Ishikawa (cell line): ENCODE results near the gene SEMA3E.
A peak's percentile ranks its signal among the peaks of the same experiment; 100 is the strongest.

Experiments used
- CEBPB ChIP-seq: IDR thresholded peaks from 2 replicates; pipeline ENCODE4 v1.6.1; 2012
- CREB1 ChIP-seq: IDR thresholded peaks from 2 replicates; pipeline ENCODE4 v1.6.1; 2012; ENCODE audit warnings: low read depth
- EGR1 ChIP-seq: IDR thresholded peaks from 2 replicates; pipeline ENCODE4 v1.6.1; 2012
- EP300 ChIP-seq: IDR thresholded peaks from 2 replicates; pipeline ENCODE4 v1.6.1; 2012; ENCODE audit warnings: borderline replicate concordance
- FOXM1 ChIP-seq: IDR thresholded peaks from 2 replicates; pipeline ENCODE4 v1.6.1; 2012; ENCODE audit warnings: low read depth, borderline replicate concordance
- MAX ChIP-seq: IDR thresholded peaks from 2 replicates; pipeline ENCODE4 v1.6.1; 2012
- NFIC ChIP-seq: IDR thresholded peaks from 2 replicates; pipeline ENCODE4 v1.6.1; 2012
- RAD21 ChIP-seq: IDR thresholded peaks from 2 replicates; pipeline ENCODE4 v1.6.1; 2012; ENCODE audit warnings: low read depth
- REST ChIP-seq: IDR thresholded peaks from 2 replicates; pipeline ENCODE4 v1.6.1; 2012; ENCODE audit warnings: low read depth, mild to moderate bottlenecking
- TAF1 ChIP-seq: IDR thresholded peaks from 2 replicates; pipeline ENCODE4 v1.6.1; 2012; ENCODE audit warnings: low read depth, mild to moderate bottlenecking
- TCF12 ChIP-seq: IDR thresholded peaks from 2 replicates; pipeline ENCODE4 v1.6.1; 2012; ENCODE audit warnings: low read depth
- TEAD4 ChIP-seq: IDR thresholded peaks from 2 replicates; pipeline ENCODE4 v1.6.1; 2012
- YY1 ChIP-seq: IDR thresholded peaks from 2 replicates; pipeline ENCODE4 v1.6.1; 2012; ENCODE audit warnings: low read depth
- ZBTB7A ChIP-seq: IDR thresholded peaks from 2 replicates; pipeline ENCODE4 v1.6.1; 2012; ENCODE audit warnings: low read depth
- TF ChIP-seq, protein P1 (sequence below): IDR thresholded peaks from 2 replicates; pipeline ENCODE4 v1.6.1; 2012

The SEMA3E gene

GRCh38 chr7:83429493-83429892, 219.4 kb downstream of the SEMA3E start:
- TF ChIP-seq TCF12 (no peak), MAX (no peak), TEAD4 (no peak), FOXM1 (no peak), CREB1 (no peak), EGR1 (no peak), RAD21 (no peak), ZBTB7A (no peak), CEBPB (no peak), YY1 (no peak)

DNA sequence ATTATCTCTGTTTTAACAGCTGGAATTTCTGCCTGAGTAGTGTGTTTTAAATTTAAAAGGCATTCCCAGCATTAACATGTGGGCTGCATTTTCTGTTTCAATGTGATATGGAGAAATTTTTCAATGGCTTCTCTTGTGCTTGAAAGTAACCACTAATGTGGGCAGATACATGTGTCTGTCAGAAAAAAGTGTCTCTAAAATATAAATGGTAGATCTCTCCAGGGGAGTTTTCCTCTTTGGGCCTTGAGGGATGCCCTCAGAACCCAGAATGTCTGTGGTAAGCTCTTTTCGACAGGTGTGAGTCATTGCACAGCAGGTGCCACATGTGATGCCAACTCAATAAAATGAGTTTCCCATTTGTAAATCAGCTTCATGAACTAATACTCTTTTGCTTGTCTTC, 221.1 kb downstream of the SEMA3E start:
- TF ChIP-seq TCF12 (peak; percentile 83), CEBPB (0 out of 2 replicates have a peak, but pooled peaks have one; percentile 35), MAX (peak; percentile 68), TEAD4 (peak; percentile 82), REST (no peak), ZBTB7A (no peak), EGR1 (no peak), NFIC (peak; percentile 94), FOXM1 (peak; percentile 61; the same call in 1 of the 2 replicates), YY1 (no peak), RAD21 (no peak), TAF1 (no peak), EP300 (peak; percentile 84), CREB1 (no peak)
- TF ChIP-seq, protein P1, sequence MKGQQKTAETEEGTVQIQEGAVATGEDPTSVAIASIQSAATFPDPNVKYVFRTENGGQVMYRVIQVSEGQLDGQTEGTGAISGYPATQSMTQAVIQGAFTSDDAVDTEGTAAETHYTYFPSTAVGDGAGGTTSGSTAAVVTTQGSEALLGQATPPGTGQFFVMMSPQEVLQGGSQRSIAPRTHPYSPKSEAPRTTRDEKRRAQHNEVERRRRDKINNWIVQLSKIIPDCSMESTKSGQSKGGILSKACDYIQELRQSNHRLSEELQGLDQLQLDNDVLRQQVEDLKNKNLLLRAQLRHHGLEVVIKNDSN, result peak; percentile 56; the same call in 1 of the 2 replicates

GRCh38 chr7:83426325-83426724, 222.6 kb downstream of the SEMA3E start:
- TF ChIP-seq CREB1 (no peak), ZBTB7A (no peak), TCF12 (no peak), EGR1 (no peak), YY1 (no peak), TEAD4 (no peak), CEBPB (no peak), NFIC (no peak), MAX (no peak), EP300 (no peak), TAF1 (no peak), REST (no peak), RAD21 (no peak), FOXM1 (no peak)
- TF ChIP-seq, protein P1, result no peak

GRCh38 chr7:83419013-83419412, 229.9 kb downstream of the SEMA3E start:
- TF ChIP-seq REST, result no peak

DNA sequence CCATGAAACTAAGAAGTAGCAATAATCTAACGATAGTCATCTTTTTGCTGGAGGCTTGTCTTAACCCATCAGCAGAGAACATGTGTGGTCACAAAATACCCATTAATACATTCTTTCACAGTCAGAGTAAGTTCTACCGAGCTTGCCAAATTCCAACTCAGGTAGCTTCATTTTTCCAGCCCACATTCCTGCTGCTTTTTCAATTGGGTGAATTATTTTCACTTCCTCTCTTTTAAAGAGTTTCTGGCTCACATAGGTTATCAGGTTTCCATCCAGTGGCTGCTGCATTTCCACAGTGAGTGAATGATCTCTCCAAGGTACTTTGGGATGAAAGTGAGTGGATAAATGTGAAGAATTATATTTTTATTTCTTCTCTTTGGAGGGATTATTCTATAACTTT, 233.1 kb downstream of the SEMA3E start:
- TF ChIP-seq RAD21 (peak; percentile 21; the same call in 1 of the 2 replicates), MAX (peak; percentile 61; the same call in 1 of the 2 replicates), YY1 (0 out of 2 replicates have a peak, but pooled peaks have one; percentile 59), CREB1 (no peak), EP300 (peak; percentile 98), NFIC (peak; percentile 98), FOXM1 (peak; percentile 97), ZBTB7A (no peak), EGR1 (no peak), TEAD4 (peak; percentile 98), TAF1 (no peak), TCF12 (peak; percentile 96), CEBPB (peak; percentile 66; the same call in 1 of the 2 replicates), REST (peak; percentile 79)
- TF ChIP-seq, protein P1, result no peak
